Sigmoid colon (tissue), 7 donors: ENCODE data around the gene TRAT1. TPM values are rescaled to one million over a fixed set of nuclear protein-coding genes. Genes with fewer than 3 reads are reported as not detected.

Experiments
- DNase-seq: peaks from one replicate; pipeline ENCODE4 v3.0.0-alpha.2; 2019
- H3K27ac ChIP-seq, 4 donors: fragments of 200-600 bp; sonication (generic); one replicate each; pipeline ENCODE4 v1.5.1; 2016 to 2019; ENCODE audit warnings: mild to moderate bottlenecking in 1 of 4
- H3K27me3 ChIP-seq, 3 donors: fragments of 200-600 bp; sonication (generic); one replicate each; pipeline ENCODE4 v1.5.1; 2019; ENCODE audit warnings: mild to moderate bottlenecking in 1 of 3
- H3K36me3 ChIP-seq, 4 donors: fragments of 200-600 bp; sonication (generic); one replicate each; pipeline ENCODE4 v1.5.1; 2016 to 2019
- H3K4me1 ChIP-seq, 4 donors: fragments of 200-600 bp; sonication (generic); one replicate each; pipeline ENCODE4 v1.5.1; 2017 to 2019
- H3K4me3 ChIP-seq, 4 donors: fragments of 200-600 bp; sonication (generic); one replicate each; pipeline ENCODE4 v1.5.1; 2017 to 2019; ENCODE audit warnings: mild to moderate bottlenecking in 2 of 4, moderate library complexity in 1 of 4
- H3K9me3 ChIP-seq, 4 donors: fragments of 200-600 bp in 3 of 4; sonication (generic) in 3 of 4; one replicate each; pipeline versions ENCODE4 v1.5.1 to v1.6.1; 2013 to 2019
- CTCF ChIP-seq, 4 experiments: fragments of 450-650 bp in 3 of 4; fragments of 200-600 bp in 1 of 4; IDR thresholded peaks; one replicate each; pipeline ENCODE4 v1.5.1; 2016 to 2019; ENCODE audit warnings: antibody characterized with exemption in 4 of 4, mild to moderate bottlenecking in 3 of 4, moderate library complexity in 2 of 4
- EP300 ChIP-seq, 4 donors: sonication (generic); formaldehyde crosslinking; IDR thresholded peaks; one replicate each; pipeline ENCODE4 v1.6.1; 2017; ENCODE audit warnings: antibody characterized with exemption in 4 of 4
- POLR2A ChIP-seq, 2 donors: fragments of 450-650 bp; IDR thresholded peaks; one replicate each; pipeline ENCODE4 v1.6.1; 2016; ENCODE audit warnings: antibody characterized with exemption in 2 of 2, mild to moderate bottlenecking in 2 of 2, moderate library complexity in 2 of 2
- POLR2AphosphoS5 ChIP-seq, 4 donors: sonication (generic); formaldehyde crosslinking; IDR thresholded peaks; one replicate each; pipeline ENCODE4 v1.6.1; 2017; ENCODE audit warnings: antibody characterized with exemption in 4 of 4
- WGBS, 2 donors: extraction: QIAGEN DNeasy Blood & Tissue Kit; methylation state at CpG; one replicate each; pipeline ENCODE4 v1.1.7; 2013; 5-methylcytosine and 5-hydroxymethylcytosine counted together
- intact Hi-C: fragments of 100-400 bp; cut with DNase I; formaldehyde crosslinking; loops from one replicate; pipeline ENCODE4 v1.15.1; 2023
- polyA plus RNA-seq, 3 donors: library from polyadenylated mRNA; stranded (reverse); fragments of 200-250 nt; gene quantifications; one replicate each; pipeline ENCODE4 v1.2.3, GENCODE V29; 2013
- total RNA-seq, 4 donors: library from RNA; depleted of rRNA; stranded (reverse); fragments of >200 nt; gene quantifications; one replicate each; pipeline ENCODE4 v1.1.0, GENCODE V29; 2016
- donor health status: healthy with polysubstance abuse.
- donor health status: Bipolar disorder and iron deficiency.
- donor health status: healthy.

The TRAT1 gene
- total and polyA plus RNA-seq, 7 donors, result 0.27 to 4.4 (median 0.33) TPM; not detected in 4

- Histone ChIP-seq H3K36me3 (no peaks in the 10 kb centered on the region), H3K27ac (no peak overlapping the region)
Observed at GRCh38 chr3:108862865-108863798, 40.5 kb downstream of the TRAT1 start.

GRCh38 chr3:108863799-108864135 lies 41.2 kb downstream of the TRAT1 start:
- no peak for TF ChIP-seq CTCF (IDR thresholded peaks at IDR 0.05)
- TF ChIP-seq POLR2AphosphoS5 (IDR thresholded peaks at IDR 0.05), result no peak
- no peak for TF ChIP-seq POLR2A (IDR thresholded peaks at IDR 0.05)
- TF ChIP-seq EP300 (IDR thresholded peaks at IDR 0.05), result no peak
- intact Hi-C loops, result no loop called here
- 92 to 93% methylated on average over 6 of the region's 6 CpGs for WGBS, 2 donors
- no peak overlapping the region for H3K4me3 ChIP-seq
- H3K27ac ChIP-seq, result no peak overlapping the region
- no peaks in the 10 kb centered on the region for H3K4me1 ChIP-seq
- no peaks in the 10 kb centered on the region for H3K27me3 ChIP-seq
- H3K9me3 ChIP-seq, result no peaks in the 10 kb centered on the region
- H3K36me3 ChIP-seq, result no peaks in the 10 kb centered on the region
- DNase-seq, result no peak

More at GRCh38 chr3:108862865-108863798, 40.5 kb downstream of the TRAT1 start:
- Histone ChIP-seq H3K4me3 (no peak overlapping the region), H3K27me3 (no peaks in the 10 kb centered on the region), H3K4me1 (no peaks in the 10 kb centered on the region), H3K9me3 (no peaks in the 10 kb centered on the region)
- intact Hi-C loops, result no loop called here
- 55 to 64% methylated on average over 7 of the region's 7 CpGs for WGBS, 2 donors
- DNase-seq, result no peak
- no peak for TF ChIP-seq CTCF (IDR thresholded peaks at IDR 0.05)
- TF ChIP-seq POLR2AphosphoS5 (IDR thresholded peaks at IDR 0.05), result no peak
- TF ChIP-seq POLR2A (IDR thresholded peaks at IDR 0.05), result no peak
- no peak for TF ChIP-seq EP300 (IDR thresholded peaks at IDR 0.05)

GRCh38 chr3:108877901-108878300 lies 55.3 kb downstream of the TRAT1 start:
- TF ChIP-seq EP300 (IDR thresholded peaks at IDR 0.05) (no peak), CTCF (IDR thresholded peaks at IDR 0.05) (no peak), POLR2A (IDR thresholded peaks at IDR 0.05) (no peak), POLR2AphosphoS5 (IDR thresholded peaks at IDR 0.05) (no peak)
- no peaks in the 10 kb centered on the region for H3K27me3 ChIP-seq
- no peak for DNase-seq
- no peak overlapping the region for H3K4me3 ChIP-seq
- H3K36me3 ChIP-seq, result no peaks in the 10 kb centered on the region
- no peak overlapping the region for H3K27ac ChIP-seq
- intact Hi-C loops, result no loop called here
- no peaks in the 10 kb centered on the region for H3K4me1 ChIP-seq
- WGBS, 2 donors, result 62 to 69% methylated on average over 1 of the region's 1 CpG
- H3K9me3 ChIP-seq, result no peaks in the 10 kb centered on the region

- no peak for DNase-seq
- H3K4me3 ChIP-seq, result no peak overlapping the region
- H3K27me3 ChIP-seq, result no peaks in the 10 kb centered on the region
- TF ChIP-seq EP300 (IDR thresholded peaks at IDR 0.05) (no peak), POLR2A (IDR thresholded peaks at IDR 0.05) (no peak), CTCF (IDR thresholded peaks at IDR 0.05) (no peak), POLR2AphosphoS5 (IDR thresholded peaks at IDR 0.05) (no peak)
- 86 to 95% methylated on average over 8 of the region's 8 CpGs for WGBS, 2 donors
- no peaks in the 10 kb centered on the region for H3K4me1 ChIP-seq
- intact Hi-C loops, result no loop called here
- no peak overlapping the region for H3K27ac ChIP-seq
- no peaks in the 10 kb centered on the region for H3K36me3 ChIP-seq
- H3K9me3 ChIP-seq, result no peaks in the 10 kb centered on the region
Observed at GRCh38 chr3:108879915-108880314, 57.3 kb downstream of the TRAT1 start.
